HG03342 (cell line): ENCODE data around the gene GIPC2.

Experiments
- ATAC-seq: cut with Tn5 transposase; IDR thresholded peaks from one replicate; pipeline ENCODE4 v1.9.1; 2021; ENCODE audit warnings: mild to moderate bottlenecking, moderate library complexity; ENCODE audit not compliant: unreplicated experiment

Gene GIPC2

DNA sequence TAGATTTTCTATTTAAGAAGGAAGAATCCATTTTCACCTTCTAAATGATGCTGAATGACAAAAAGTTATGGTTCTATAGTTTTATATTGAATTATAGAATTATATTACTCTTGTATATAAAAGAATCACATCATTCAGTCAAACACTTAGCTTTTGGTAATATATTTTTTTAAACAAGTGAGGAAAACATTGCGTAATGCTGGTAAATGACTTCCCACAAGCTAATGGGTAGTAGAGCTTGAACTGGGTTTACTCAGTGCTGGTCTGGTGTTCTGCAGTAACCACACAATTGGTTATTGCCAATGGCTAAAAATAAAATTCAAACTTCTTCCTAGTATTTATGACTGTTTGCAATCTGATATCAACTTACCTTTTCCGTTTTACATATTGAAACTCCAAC, 10.6 kb upstream of the GIPC2 start:
- ATAC-seq, result no peak

DNA sequence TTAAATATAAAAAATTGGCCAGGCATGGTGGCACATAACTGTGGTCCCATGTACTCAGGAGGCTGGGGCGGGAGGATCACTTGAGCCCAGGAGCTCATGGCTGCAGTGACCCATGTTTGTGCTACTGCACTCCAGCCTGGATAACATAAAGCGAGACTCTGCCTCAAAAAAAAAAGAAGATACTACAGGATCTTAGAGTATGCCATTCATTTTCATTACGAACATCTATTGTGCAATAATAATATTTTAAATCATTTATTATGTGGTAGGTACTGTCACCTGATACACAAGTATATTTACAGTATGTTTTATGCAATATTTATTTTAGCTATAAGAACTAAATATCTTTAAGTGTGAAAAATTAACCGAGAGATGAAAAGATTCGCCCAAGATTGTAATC, 9.3 kb upstream of the GIPC2 start:
- ATAC-seq, result no peak

- no peak for ATAC-seq
Measured at GRCh38 chr1:78038071-78038470, 7.7 kb upstream of the GIPC2 start.

- ATAC-seq, result no peak
Measured at GRCh38 chr1:78038491-78038939, 7.3 kb upstream of the GIPC2 start.

- ATAC-seq, result no peak
Measured at GRCh38 chr1:78040484-78041089, 5.2 kb upstream of the GIPC2 start.

DNA sequence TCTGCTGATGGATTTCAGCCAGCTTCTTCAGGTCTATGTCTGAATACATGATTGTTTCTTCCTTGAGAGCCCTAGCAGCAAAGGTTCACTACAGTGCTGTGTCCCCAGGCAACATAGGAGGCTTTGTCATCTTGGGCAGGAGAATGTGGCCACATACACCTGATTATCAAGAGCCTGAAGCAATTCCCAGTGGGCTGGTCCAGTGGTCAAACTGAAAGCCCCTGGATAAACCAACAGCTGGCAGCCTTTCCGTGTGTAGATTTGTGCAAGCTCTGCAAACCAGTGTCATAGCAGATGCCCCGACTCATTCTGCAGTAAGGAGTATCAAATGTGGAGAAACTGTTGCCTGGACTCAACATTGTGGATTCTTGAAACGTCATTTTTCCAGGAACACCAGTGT, 2.3 kb upstream of the GIPC2 start:
- no peak for ATAC-seq

- no peak for ATAC-seq
Measured at GRCh38 chr1:78044796-78045562, 787 bp upstream of the GIPC2 start.

DNA sequence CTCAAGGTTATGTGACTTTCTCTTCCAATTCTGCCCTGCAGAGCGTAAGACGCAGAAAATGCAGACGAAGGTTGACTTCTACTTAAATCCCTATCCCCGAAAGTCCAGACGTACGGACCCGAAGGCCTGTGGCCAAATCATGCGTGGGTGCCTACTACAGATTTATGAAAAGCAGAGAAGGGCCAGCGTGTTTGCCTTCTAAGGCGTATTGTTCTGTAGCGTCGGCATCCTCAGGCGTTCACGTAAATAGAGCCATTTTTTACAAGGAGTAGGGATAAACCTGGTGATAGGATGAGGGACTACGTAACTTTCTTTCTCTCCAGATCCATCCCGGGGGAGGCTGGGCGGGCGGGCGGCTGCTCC, 222 bp upstream of the GIPC2 start:
- ATAC-seq, result no peak

- no peak for ATAC-seq
Measured at GRCh38 chr1:78047106-78047505, 1.3 kb downstream of the GIPC2 start.

- ATAC-seq, result no peak
Measured at GRCh38 chr1:78047631-78048030, 1.9 kb downstream of the GIPC2 start.

DNA sequence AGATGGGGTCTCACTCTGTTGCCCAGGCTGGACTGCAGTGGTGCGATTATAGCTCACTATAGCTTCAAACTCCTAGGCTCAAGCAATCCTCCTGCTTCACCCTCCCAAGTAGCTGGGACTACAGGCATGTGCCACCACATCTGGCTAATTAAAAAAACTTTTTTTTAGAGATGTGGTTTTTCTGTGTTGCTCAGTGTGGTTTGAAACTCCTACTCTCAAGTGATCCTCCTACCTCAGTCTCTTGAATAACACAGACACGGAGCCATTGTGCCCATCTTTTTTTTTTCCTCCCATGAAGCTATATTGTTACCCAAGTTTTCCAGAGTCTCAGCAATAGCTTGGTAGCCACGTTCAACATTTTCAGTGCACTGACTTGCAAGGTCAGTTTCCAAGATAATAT, 2.7 kb downstream of the GIPC2 start:
- no peak for ATAC-seq

GRCh38 chr1:78049396-78049795, 3.6 kb downstream of the GIPC2 start:
- ATAC-seq, result no peak

GRCh38 chr1:78051005-78051404, 5.2 kb downstream of the GIPC2 start:
- ATAC-seq, result no peak

GRCh38 chr1:78052685-78053405, 7.1 kb downstream of the GIPC2 start:
- no peak for ATAC-seq

DNA sequence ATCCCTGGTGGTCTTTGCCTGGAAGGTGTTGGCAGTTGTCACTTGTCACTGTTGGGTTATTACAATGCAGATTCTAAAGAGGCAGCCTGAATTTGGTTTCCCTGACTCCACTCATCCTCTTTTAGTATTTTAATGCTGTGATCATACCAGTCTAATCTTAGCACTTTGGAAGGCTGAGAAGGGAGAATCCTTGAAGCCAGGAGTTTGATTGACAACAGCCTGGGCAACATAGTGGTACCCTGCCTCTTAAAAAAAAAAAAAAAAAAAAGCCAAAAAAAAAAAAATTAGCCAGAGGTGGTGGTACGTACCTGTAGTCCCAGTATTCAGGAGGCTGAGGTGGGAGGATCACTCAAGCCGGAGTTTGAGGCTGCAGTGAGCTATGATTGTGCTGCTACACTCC, 7.7 kb downstream of the GIPC2 start:
- no peak for ATAC-seq

DNA sequence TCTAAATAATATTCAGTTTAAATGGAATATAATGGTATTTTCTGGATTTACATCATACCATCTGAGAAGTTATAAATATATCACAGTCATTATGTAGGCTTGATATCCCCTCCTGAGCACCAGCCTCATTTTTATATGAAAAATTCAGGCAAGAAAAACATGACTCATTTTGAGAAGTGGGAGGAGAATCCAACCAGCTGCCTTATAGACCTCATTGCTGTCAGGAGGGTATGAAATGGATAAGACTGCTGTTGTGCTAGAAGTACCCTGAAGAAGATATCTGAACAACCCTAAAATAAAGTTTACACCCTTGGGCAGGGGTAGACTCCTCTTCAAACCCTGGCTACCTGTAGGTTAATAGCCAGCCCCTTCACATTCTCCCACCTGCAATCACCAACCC, 8.8 kb downstream of the GIPC2 start:
- no peak for ATAC-seq

- no peak for ATAC-seq
Measured at GRCh38 chr1:78054972-78055371, 9.2 kb downstream of the GIPC2 start.

GRCh38 chr1:78055565-78056132, 9.9 kb downstream of the GIPC2 start:
- ATAC-seq, result no peak

GRCh38 chr1:78058670-78059069, 12.9 kb downstream of the GIPC2 start:
- ATAC-seq, result no peak

- peak; percentile 92 for ATAC-seq
Measured at GRCh38 chr1:78060857-78061563, 15.2 kb downstream of the GIPC2 start.
